ENCODE data around the gene SHTN1.

Gene SHTN1

GRCh38 chr10:116836902-116837523, 168.0 kb downstream of the SHTN1 start:
- no peak for DNase-seq (ENCODE audit: extremely low read depth in 1 of 2, low read depth in 1 of 2)

- DNase-seq (ENCODE audit: extremely low read depth in 1 of 2, low read depth in 1 of 2): no peak
These were observed 168.9 kb downstream of the SHTN1 start for GRCh38 chr10:116836083-116836482.

- DNase-seq (ENCODE audit: extremely low read depth in 1 of 2, low read depth in 1 of 2): no peak
These were observed 169.3 kb downstream of the SHTN1 start for GRCh38 chr10:116835658-116836057.

GRCh38 chr10:116833986-116834985, 170.7 kb downstream of the SHTN1 start:
- no peak for DNase-seq (ENCODE audit: extremely low read depth in 1 of 2, low read depth in 1 of 2)

- DNase-seq (ENCODE audit: extremely low read depth in 1 of 2, low read depth in 1 of 2): no peak
These were observed 173.2 kb downstream of the SHTN1 start for GRCh38 chr10:116831790-116832189.
